ENCODE results near the gene PREB. TPM values are rescaled to one million over a fixed set of nuclear protein-coding genes. Genes with fewer than 3 reads are reported as not detected.

Gene PREB
- total RNA-seq, 1 experiment from 2014 or later = 52.7 TPM

DNA sequence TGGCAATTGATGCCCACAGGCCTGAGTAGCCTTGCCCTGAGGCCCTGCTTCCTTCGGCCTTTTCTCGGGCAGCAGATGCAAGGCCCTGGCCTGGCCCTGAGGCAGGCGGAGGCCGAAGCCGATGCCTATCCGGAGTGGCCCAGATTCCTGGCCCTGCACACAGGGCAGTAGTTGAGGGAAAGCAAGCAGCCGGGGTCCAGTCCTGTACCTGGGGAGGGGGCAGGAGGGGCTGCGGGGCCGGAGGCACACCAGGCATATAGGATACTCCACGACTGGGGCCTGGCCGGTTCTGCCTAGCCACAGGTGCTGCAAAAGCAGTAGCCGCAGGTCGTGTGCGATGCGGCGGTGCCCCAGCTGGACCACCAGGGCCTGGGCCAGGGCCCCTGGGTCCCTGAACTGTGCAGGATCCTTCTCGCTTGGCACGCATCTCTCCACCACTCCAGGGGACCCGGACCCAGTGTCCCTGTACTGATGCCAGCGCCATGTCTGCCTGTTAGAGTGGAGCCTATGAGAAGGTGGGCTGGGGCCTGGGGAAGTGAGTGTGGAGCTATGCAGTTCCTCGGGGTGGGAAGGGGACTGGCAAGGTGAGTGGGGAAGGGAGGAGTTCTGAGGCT lies 3.0 kb upstream of the PREB start:
- no TSS peak for BruUV-seq (replicated peaks)

DNA sequence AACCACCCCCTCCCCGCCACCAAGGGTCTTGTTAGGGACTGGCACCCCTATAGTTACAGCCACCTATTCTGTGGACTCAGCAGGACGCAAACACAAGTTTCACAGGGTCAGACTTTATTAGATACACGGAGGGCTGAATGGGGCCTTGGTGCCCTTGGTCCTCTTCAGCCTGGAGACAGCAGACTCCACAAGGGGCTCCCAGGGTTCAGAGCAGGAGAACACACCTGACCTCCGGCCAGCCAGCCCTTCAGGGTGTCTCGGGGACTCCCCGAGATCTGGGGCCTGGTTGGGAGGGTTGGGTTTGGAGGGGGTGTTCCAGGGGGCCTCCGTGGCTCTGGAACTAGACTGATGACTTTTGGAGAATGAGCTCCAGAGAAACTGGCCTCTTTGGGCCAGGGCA lies 2.3 kb upstream of the PREB start:
- Histone ChIP-seq H3K36me3 (ENCODE audit: insufficient read depth, low read length, poor library complexity, severe bottlenecking) (peaks cover 14% of the 10 kb centered on the region), H3K27ac (ENCODE audit: low read depth, low read length, poor library complexity, severe bottlenecking) (no peak overlapping the region), H3K4me1 (ENCODE audit: insufficient read depth, low read length, poor library complexity, severe bottlenecking) (peaks cover 7% of the 10 kb centered on the region), H3K27me3 (replicated peaks; ENCODE audit: insufficient read depth, low read depth, low read length, poor library complexity) (no peaks in the 10 kb centered on the region), H3K9me3 (ENCODE audit: low read depth, low read length, poor library complexity, severe bottlenecking) (no peaks in the 10 kb centered on the region), H3K4me3 (ENCODE audit: low read depth, low read length, poor library complexity, severe bottlenecking) (no peak overlapping the region)
- TF ChIP-seq, protein P1, sequence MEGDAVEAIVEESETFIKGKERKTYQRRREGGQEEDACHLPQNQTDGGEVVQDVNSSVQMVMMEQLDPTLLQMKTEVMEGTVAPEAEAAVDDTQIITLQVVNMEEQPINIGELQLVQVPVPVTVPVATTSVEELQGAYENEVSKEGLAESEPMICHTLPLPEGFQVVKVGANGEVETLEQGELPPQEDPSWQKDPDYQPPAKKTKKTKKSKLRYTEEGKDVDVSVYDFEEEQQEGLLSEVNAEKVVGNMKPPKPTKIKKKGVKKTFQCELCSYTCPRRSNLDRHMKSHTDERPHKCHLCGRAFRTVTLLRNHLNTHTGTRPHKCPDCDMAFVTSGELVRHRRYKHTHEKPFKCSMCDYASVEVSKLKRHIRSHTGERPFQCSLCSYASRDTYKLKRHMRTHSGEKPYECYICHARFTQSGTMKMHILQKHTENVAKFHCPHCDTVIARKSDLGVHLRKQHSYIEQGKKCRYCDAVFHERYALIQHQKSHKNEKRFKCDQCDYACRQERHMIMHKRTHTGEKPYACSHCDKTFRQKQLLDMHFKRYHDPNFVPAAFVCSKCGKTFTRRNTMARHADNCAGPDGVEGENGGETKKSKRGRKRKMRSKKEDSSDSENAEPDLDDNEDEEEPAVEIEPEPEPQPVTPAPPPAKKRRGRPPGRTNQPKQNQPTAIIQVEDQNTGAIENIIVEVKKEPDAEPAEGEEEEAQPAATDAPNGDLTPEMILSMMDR (conservative IDR thresholded peaks at IDR 0.05; ENCODE audit: low read depth, low read length) = no peak
- TF ChIP-seq EZH2 (IDR thresholded peaks at IDR 0.05; ENCODE audit: borderline replicate concordance, low read depth, low read length, poor library complexity, severe bottlenecking) = no peak
- ChIA-PET CTCF (no interaction called here), POLR2A (ENCODE audit: low non-redundant PET) (no interaction called here)
- intact Hi-C loops (cut with micrococcal nuclease; ENCODE audit: unreplicated experiment) = no loop called here
- DNase-seq (ENCODE audit: low spot score) = no peak
- no TSS peak for BruUV-seq (replicated peaks)

More for the DNA sequence above, 3.0 kb upstream of the PREB start:
- Histone ChIP-seq H3K27ac (ENCODE audit: low read depth, low read length, poor library complexity, severe bottlenecking) (no peak overlapping the region), H3K4me3 (ENCODE audit: low read depth, low read length, poor library complexity, severe bottlenecking) (no peak overlapping the region), H3K4me1 (ENCODE audit: insufficient read depth, low read length, poor library complexity, severe bottlenecking) (peaks cover 7% of the 10 kb centered on the region), H3K36me3 (ENCODE audit: insufficient read depth, low read length, poor library complexity, severe bottlenecking) (peaks cover 8% of the 10 kb centered on the region), H3K27me3 (replicated peaks; ENCODE audit: insufficient read depth, low read depth, low read length, poor library complexity) (no peaks in the 10 kb centered on the region), H3K9me3 (ENCODE audit: low read depth, low read length, poor library complexity, severe bottlenecking) (no peaks in the 10 kb centered on the region)
- ChIA-PET CTCF (no interaction called here), POLR2A (ENCODE audit: low non-redundant PET) (no interaction called here)
- DNase-seq (ENCODE audit: low spot score) = no peak
- TF ChIP-seq, protein P1 (conservative IDR thresholded peaks at IDR 0.05; ENCODE audit: low read depth, low read length) = no peak
- no peak for TF ChIP-seq EZH2 (IDR thresholded peaks at IDR 0.05; ENCODE audit: borderline replicate concordance, low read depth, low read length, poor library complexity, severe bottlenecking)
- intact Hi-C loops (cut with micrococcal nuclease; ENCODE audit: unreplicated experiment) = no loop called here

DNA sequence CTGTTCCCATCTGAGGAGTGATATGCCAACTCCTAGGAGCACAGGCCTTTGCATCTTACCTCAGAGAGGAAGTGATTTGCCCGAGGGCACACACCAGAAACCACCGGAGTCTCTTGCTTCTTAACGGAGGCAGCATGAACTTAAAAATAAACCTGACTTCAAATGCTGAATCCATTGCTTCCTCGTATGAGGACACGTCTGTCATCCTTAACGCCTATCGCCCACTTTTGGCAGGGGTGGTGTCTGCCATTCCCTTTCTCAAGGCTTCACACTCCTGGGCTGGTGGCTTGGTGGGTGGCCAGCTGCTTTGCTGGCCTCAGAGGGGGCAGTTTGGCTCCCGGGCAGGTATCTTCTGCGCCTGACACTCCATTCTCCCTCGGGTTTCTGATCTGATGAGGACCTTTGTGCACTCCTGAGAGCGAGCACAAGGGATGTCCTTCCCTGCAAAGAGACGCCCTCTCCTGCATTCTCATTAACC lies 1.1 kb upstream of the PREB start:
- TF ChIP-seq EZH2 (IDR thresholded peaks at IDR 0.05; ENCODE audit: borderline replicate concordance, low read depth, low read length, poor library complexity, severe bottlenecking) = no peak
- TF ChIP-seq, protein P1 (conservative IDR thresholded peaks at IDR 0.05; ENCODE audit: low read depth, low read length) = no peak
- H3K4me1 ChIP-seq (ENCODE audit: insufficient read depth, low read length, poor library complexity, severe bottlenecking) = peaks cover 7% of the 10 kb centered on the region
- H3K27ac ChIP-seq (ENCODE audit: low read depth, low read length, poor library complexity, severe bottlenecking) = no peak overlapping the region
- ChIA-PET CTCF (no interaction called here), POLR2A (ENCODE audit: low non-redundant PET) (no interaction called here)
- no TSS peak for BruUV-seq (replicated peaks)
- H3K4me3 ChIP-seq (ENCODE audit: low read depth, low read length, poor library complexity, severe bottlenecking) = no peak overlapping the region
- no peaks in the 10 kb centered on the region for H3K27me3 ChIP-seq (replicated peaks; ENCODE audit: insufficient read depth, low read depth, low read length, poor library complexity)
- intact Hi-C loops (cut with micrococcal nuclease; ENCODE audit: unreplicated experiment) = no loop called here
- no peaks in the 10 kb centered on the region for H3K9me3 ChIP-seq (ENCODE audit: low read depth, low read length, poor library complexity, severe bottlenecking)
- no peak for DNase-seq (ENCODE audit: low spot score)
- H3K36me3 ChIP-seq (ENCODE audit: insufficient read depth, low read length, poor library complexity, severe bottlenecking) = peaks cover 26% of the 10 kb centered on the region

All from A673 (cell line).